ENCODE measurements around the gene DNMT3L. TPM values are rescaled to one million over a fixed set of nuclear protein-coding genes. Genes with fewer than 3 reads are reported as not detected.

The DNMT3L gene
- total RNA-seq (not detected in 2 replicates), polyA plus RNA-seq (not detected in 2 replicates), polyA minus RNA-seq (not detected in 2 replicates)
- total RNA-seq (2013), result not detected

- Histone ChIP-seq H3K4me3 (ENCODE audit: control extremely low read depth in 1 of 5, extremely low read depth in 1 of 5, insufficient read depth in 1 of 5, low read depth in 2 of 5, low read length in 4 of 5) (no peak within 1 kb of the TSS), H3K36me3 (replicated peaks in 1 of 2; ENCODE audit: control extremely low read depth in 1 of 2, control insufficient read depth in 1 of 2, extremely low read depth in 1 of 2, insufficient read depth in 2 of 2, low read length in 1 of 2) (no peaks in the 10 kb centered on the region), H2AFZ (ENCODE audit: insufficient read depth, low read depth, low read length, poor library complexity, severe bottlenecking) (no peak within 1 kb of the TSS), H3K27ac (ENCODE audit: low read length in 2 of 2) (no peak within 1 kb of the TSS), H3K9me3 (ENCODE audit: control extremely low read depth in 1 of 3, control insufficient read depth in 2 of 3, insufficient read depth in 1 of 3, low read length in 2 of 3) (no peaks in the 10 kb centered on the region), H3K27me3 (replicated peaks in 1 of 4; ENCODE audit: control extremely low read depth in 1 of 4, control insufficient read depth in 3 of 4, insufficient read depth in 4 of 4, low read length in 3 of 4) (no peaks in the 10 kb centered on the region), H3K4me2 (replicated peaks; ENCODE audit: low read depth, low read length, poor library complexity, severe bottlenecking) (no peak within 1 kb of the TSS), H3K9ac (ENCODE audit: low read length) (no peak within 1 kb of the TSS), H4K20me1 (ENCODE audit: control insufficient read depth, insufficient read depth, low read length, poor library complexity, severe bottlenecking) (no peaks in the 10 kb centered on the region), H3K4me1 (ENCODE audit: control insufficient read depth in 2 of 2, insufficient read depth in 2 of 2, low read length in 2 of 2) (no peaks in the 10 kb centered on the region), H3K79me2 (ENCODE audit: control insufficient read depth, insufficient read depth, low read length) (no peaks in the 10 kb centered on the region)
- ChIA-PET CTCF (no interaction called here), POLR2A (no interaction called here)
- H3K4me3 Mint-ChIP-seq, result no peak within 1 kb of the TSS
- 85% methylated on average over 17 of the region's 19 CpGs for WGBS (ENCODE audit: insufficient coverage)
- no peaks in the 10 kb centered on the region for H3K27me3 Mint-ChIP-seq
- ATAC-seq (ENCODE audit: low read depth) (no peak), DNase-seq (no peak)
- intact Hi-C loops (cut with micrococcal nuclease), result no loop called here
- no peaks in the 10 kb centered on the region for H3K9me3 Mint-ChIP-seq (ENCODE audit: insufficient read depth)
- no peaks in the 10 kb centered on the region for H3K4me1 Mint-ChIP-seq
- TF ChIP-seq CTCF (IDR thresholded peaks at IDR 0.05), result no peak
- no peak for TF ChIP-seq EZH2 (IDR thresholded peaks at IDR 0.05; ENCODE audit: borderline replicate concordance, insufficient read depth, low read depth, low read length, poor library complexity, severe bottlenecking)
- peak within 1 kb of the TSS; percentile 29 for H3K27ac Mint-ChIP-seq
Measured at GRCh38 chr21:44261675-44262295, at the start of gene DNMT3L. DNMT3L (minus strand) TSS chr21:44261897; CDS start chr21:44261259, 638 bp downstream.

- 93% methylated on average over 27 of the region's 28 CpGs for WGBS (ENCODE audit: insufficient coverage)
- H3K79me2 ChIP-seq (ENCODE audit: control insufficient read depth, insufficient read depth, low read length), result peaks cover 51% of the 10 kb centered on the region
- peaks cover 93% of the 10 kb centered on the region for H4K20me1 ChIP-seq (ENCODE audit: control insufficient read depth, insufficient read depth, low read length, poor library complexity, severe bottlenecking)
- no peak overlapping the region for H3K9ac ChIP-seq (ENCODE audit: low read length)
- POLR2A ChIA-PET, result no interaction called here
- H3K27me3 ChIP-seq (replicated peaks in 1 of 4; ENCODE audit: control extremely low read depth in 1 of 4, control insufficient read depth in 3 of 4, insufficient read depth in 4 of 4, low read length in 3 of 4), result no peaks in the 10 kb centered on the region
- CTCF ChIA-PET, result no interaction called here
- H3K9me3 ChIP-seq (ENCODE audit: control extremely low read depth in 1 of 3, control insufficient read depth in 2 of 3, insufficient read depth in 1 of 3, low read length in 2 of 3), result no peaks in the 10 kb centered on the region
- H3K4me3 Mint-ChIP-seq, result no peak overlapping the region
- no peak for TF ChIP-seq EZH2 (IDR thresholded peaks at IDR 0.05; ENCODE audit: borderline replicate concordance, insufficient read depth, low read depth, low read length, poor library complexity, severe bottlenecking)
- TF ChIP-seq CTCF (IDR thresholded peaks at IDR 0.05), result no peak
- H3K4me3 ChIP-seq (ENCODE audit: control extremely low read depth in 1 of 5, extremely low read depth in 1 of 5, insufficient read depth in 1 of 5, low read depth in 2 of 5, low read length in 4 of 5), result no peak overlapping the region
- no peak overlapping the region for H2AFZ ChIP-seq (ENCODE audit: insufficient read depth, low read depth, low read length, poor library complexity, severe bottlenecking)
- ATAC-seq (ENCODE audit: low read depth) (peak; percentile 39), DNase-seq (no peak)
- no peak overlapping the region for H3K27ac ChIP-seq (ENCODE audit: low read length in 2 of 2)
- intact Hi-C loops (cut with micrococcal nuclease), result no loop called here
- H3K27ac Mint-ChIP-seq, result no peak overlapping the region
- H3K4me2 ChIP-seq (replicated peaks; ENCODE audit: low read depth, low read length, poor library complexity, severe bottlenecking), result no peak overlapping the region
- H3K9me3 Mint-ChIP-seq (ENCODE audit: insufficient read depth), result no peaks in the 10 kb centered on the region
- H3K27me3 Mint-ChIP-seq, result no peaks in the 10 kb centered on the region
- H3K4me1 ChIP-seq (ENCODE audit: control insufficient read depth in 2 of 2, insufficient read depth in 2 of 2, low read length in 2 of 2), result no peaks in the 10 kb centered on the region
- peaks cover 4 to 80% of the 10 kb centered on the region in 2 experiments for H3K36me3 ChIP-seq (replicated peaks in 1 of 2; ENCODE audit: control extremely low read depth in 1 of 2, control insufficient read depth in 1 of 2, extremely low read depth in 1 of 2, insufficient read depth in 2 of 2, low read length in 1 of 2)
- peaks cover 2% of the 10 kb centered on the region for H3K4me1 Mint-ChIP-seq
Measured at GRCh38 chr21:44310628-44311507, 49.2 kb upstream of the DNMT3L start.

Measured in B cell (primary cell).